HL-60 (cell line): ENCODE measurements around the gene RPS6KL1.

Source experiments
- DNase-seq, 2 experiments: peaks; one replicate each; pipeline ENCODE4 v3.0.0-alpha.2; 2010 to 2020; ENCODE audit warnings: low read depth in 1 of 2, low spot score in 1 of 2
- H3K27ac ChIP-seq: fragments of 250-450 bp; sonication (Bioruptor Pico); replicated peaks from 2 replicates; pipeline ENCODE4 v1.5.1; 2020; ENCODE audit warnings: mild to moderate bottlenecking, moderate library complexity
- H3K27me3 ChIP-seq: fragments of 250-450 bp; sonication (Bioruptor Pico); 2 replicates; pipeline ENCODE4 v1.5.1; 2021; ENCODE audit warnings: mild to moderate bottlenecking, moderate library complexity; ENCODE audit not compliant: insufficient read depth, poor library complexity, severe bottlenecking
- H3K4me3 ChIP-seq: replicated peaks from 2 replicates; pipeline ENCODE4 v1.5.1; 2011; ENCODE audit warnings: mild to moderate bottlenecking, control low read depth, low read length; ENCODE audit not compliant: insufficient read depth
- POLR2AphosphoS5 ChIP-seq: IDR thresholded peaks from 2 replicates; pipeline ENCODE4 v1.6.1; 2012; ENCODE audit warnings: low read depth
- TF ChIP-seq, protein P1 (sequence below): IDR thresholded peaks from 2 replicates; pipeline ENCODE4 v1.6.1; 2012; ENCODE audit warnings: low read depth; ENCODE audit not compliant: insufficient replicate concordance
- TF ChIP-seq, protein P2 (sequence below): IDR thresholded peaks from one replicate; pipeline ENCODE4 v1.5.1; 2011; ENCODE audit warnings: low read length, control low read depth, inconsistent platforms; ENCODE audit not compliant: insufficient read depth

RPS6KL1 gene

GRCh38 chr14:74855021-74855420 is 68.0 kb downstream of the RPS6KL1 start:
- Histone ChIP-seq H3K4me3 (no peak overlapping the region), H3K27ac (no peak overlapping the region), H3K27me3 (no peaks in the 10 kb centered on the region)
- TF ChIP-seq POLR2AphosphoS5, result no peak
- TF ChIP-seq, protein P1, sequence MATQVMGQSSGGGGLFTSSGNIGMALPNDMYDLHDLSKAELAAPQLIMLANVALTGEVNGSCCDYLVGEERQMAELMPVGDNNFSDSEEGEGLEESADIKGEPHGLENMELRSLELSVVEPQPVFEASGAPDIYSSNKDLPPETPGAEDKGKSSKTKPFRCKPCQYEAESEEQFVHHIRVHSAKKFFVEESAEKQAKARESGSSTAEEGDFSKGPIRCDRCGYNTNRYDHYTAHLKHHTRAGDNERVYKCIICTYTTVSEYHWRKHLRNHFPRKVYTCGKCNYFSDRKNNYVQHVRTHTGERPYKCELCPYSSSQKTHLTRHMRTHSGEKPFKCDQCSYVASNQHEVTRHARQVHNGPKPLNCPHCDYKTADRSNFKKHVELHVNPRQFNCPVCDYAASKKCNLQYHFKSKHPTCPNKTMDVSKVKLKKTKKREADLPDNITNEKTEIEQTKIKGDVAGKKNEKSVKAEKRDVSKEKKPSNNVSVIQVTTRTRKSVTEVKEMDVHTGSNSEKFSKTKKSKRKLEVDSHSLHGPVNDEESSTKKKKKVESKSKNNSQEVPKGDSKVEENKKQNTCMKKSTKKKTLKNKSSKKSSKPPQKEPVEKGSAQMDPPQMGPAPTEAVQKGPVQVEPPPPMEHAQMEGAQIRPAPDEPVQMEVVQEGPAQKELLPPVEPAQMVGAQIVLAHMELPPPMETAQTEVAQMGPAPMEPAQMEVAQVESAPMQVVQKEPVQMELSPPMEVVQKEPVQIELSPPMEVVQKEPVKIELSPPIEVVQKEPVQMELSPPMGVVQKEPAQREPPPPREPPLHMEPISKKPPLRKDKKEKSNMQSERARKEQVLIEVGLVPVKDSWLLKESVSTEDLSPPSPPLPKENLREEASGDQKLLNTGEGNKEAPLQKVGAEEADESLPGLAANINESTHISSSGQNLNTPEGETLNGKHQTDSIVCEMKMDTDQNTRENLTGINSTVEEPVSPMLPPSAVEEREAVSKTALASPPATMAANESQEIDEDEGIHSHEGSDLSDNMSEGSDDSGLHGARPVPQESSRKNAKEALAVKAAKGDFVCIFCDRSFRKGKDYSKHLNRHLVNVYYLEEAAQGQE, result no peak
- TF ChIP-seq, protein P2, sequence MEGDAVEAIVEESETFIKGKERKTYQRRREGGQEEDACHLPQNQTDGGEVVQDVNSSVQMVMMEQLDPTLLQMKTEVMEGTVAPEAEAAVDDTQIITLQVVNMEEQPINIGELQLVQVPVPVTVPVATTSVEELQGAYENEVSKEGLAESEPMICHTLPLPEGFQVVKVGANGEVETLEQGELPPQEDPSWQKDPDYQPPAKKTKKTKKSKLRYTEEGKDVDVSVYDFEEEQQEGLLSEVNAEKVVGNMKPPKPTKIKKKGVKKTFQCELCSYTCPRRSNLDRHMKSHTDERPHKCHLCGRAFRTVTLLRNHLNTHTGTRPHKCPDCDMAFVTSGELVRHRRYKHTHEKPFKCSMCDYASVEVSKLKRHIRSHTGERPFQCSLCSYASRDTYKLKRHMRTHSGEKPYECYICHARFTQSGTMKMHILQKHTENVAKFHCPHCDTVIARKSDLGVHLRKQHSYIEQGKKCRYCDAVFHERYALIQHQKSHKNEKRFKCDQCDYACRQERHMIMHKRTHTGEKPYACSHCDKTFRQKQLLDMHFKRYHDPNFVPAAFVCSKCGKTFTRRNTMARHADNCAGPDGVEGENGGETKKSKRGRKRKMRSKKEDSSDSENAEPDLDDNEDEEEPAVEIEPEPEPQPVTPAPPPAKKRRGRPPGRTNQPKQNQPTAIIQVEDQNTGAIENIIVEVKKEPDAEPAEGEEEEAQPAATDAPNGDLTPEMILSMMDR, result no peak
- no peak for DNase-seq
